ENCODE results near the gene RGS19. TPM values are rescaled to one million over a fixed set of nuclear protein-coding genes. Genes with fewer than 3 reads are reported as not detected.

RGS19 gene
- polyA plus RNA-seq, 1 of the 3 experiments (the other 2 are of a cell fraction): 20.5 TPM

DNA sequence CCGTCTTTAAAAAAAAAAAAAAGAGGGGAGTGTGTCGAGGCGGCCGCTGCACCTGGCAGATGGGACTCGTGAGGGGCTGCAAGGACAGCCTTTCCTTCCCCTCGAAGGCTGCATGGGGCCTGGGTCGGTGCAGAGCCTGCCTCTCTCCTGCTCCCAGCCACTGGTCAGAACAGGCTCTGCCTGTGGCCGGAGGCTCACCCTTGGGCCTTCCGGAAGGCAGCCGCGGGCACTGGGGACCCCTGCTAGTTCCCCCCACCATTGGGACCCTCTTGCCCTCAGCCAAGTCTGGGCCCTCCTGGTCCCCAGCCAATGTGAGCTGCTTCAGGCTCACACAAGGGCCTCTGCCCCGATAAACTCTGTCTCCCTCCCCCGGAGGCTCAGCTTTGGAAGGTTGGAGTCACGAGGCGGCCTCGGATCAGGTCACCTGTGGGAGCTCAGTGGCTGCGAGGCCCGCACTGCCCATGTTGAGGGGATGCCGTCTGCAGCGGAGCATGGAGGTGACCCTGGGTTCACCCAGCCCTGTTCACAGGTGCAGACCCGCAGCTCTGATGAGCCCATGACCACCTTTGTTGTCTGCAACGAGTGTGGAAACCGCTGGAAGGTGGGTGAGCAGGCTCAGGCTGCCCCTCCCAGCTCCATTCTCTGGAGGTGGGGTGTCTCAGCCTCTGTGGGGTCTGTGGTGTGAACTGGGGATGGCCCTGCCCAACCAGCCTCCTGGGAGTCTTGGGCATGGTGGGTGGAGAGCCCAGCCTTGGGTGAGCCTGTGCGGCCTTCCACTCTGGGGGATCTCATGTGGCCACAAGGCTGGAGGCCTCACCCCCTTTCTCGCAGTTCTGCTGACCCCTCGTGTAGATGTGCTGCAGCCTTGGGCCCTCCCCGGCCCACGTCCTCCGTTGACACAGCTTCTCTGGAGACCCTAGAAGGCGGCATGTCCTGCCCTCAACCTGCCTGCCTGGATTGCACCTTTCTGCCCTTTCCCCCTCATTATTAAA, 7.7 kb downstream of the RGS19 start:
- ChIA-PET CTCF (interaction anchor here (0.8 to 2.9 kb wide), 4 partner anchors 8 to 49 kb away, joined by 4 to 13 read pairs (median 7); partner anchors contain the start of genes OPRL1, RGS19 and TCEA2), POLR2A (no interaction called here)
- Histone ChIP-seq H3K79me2 (ENCODE audit: insufficient read depth) (no peaks in the 10 kb centered on the region), H3K36me3 (replicated peaks in 1 of 2; ENCODE audit: control insufficient read depth in 1 of 2, insufficient read depth in 2 of 2, low read length in 1 of 2) (peaks cover 0 to 17% of the 10 kb centered on the region in 2 experiments), H3K9me2 (no peaks in the 10 kb centered on the region), H3K27ac (ENCODE audit: low read depth in 2 of 2, low read length in 1 of 2) (no peak overlapping the region), H3K4me1 (ENCODE audit: control insufficient read depth in 1 of 2, insufficient read depth in 2 of 2, low read depth in 1 of 2, low read length in 1 of 2) (peaks cover 0 to 4% of the 10 kb centered on the region in 2 experiments; a peak in 1 of 4 replicates), H3K9ac (no peak overlapping the region), H3K4me2 (no peak overlapping the region), H2AFZ (ENCODE audit: low read depth) (no peak overlapping the region), H3K27me3 (ENCODE audit: insufficient read depth) (no peaks in the 10 kb centered on the region), H3K4me3 (ENCODE audit: low read depth in 2 of 2, low read length in 1 of 2) (no peak overlapping the region), H4K20me1 (ENCODE audit: insufficient read depth) (no peaks in the 10 kb centered on the region), H3K9me3 (no peaks in the 10 kb centered on the region), H3F3A (replicated peaks; ENCODE audit: insufficient read depth) (no peaks in the 10 kb centered on the region)
- 92% methylated on average over 15 of the region's 30 CpGs for WGBS (ENCODE audit: low lambda C conversion rate)
- TF ChIP-seq FOSL2 (IDR thresholded peaks at IDR 0.05; ENCODE audit: borderline replicate concordance, low read depth) (no peak), CHD2 (IDR thresholded peaks at IDR 0.05; ENCODE audit: low read length, partially characterized antibody) (no peak), ELF1 (IDR thresholded peaks at IDR 0.05) (no peak), MEF2A (IDR thresholded peaks at IDR 0.05; ENCODE audit: borderline replicate concordance, low read depth) (no peak), RXRA (IDR thresholded peaks at IDR 0.05; ENCODE audit: borderline replicate concordance, low read depth) (no peak), SIN3A (IDR thresholded peaks at IDR 0.05; ENCODE audit: borderline replicate concordance, low read depth, low read length) (no peak), RAD21 (IDR thresholded peaks at IDR 0.05; ENCODE audit: low read length) (no peak), TCF12 (IDR thresholded peaks at IDR 0.05) (no peak), NRF1 (IDR thresholded peaks at IDR 0.05; ENCODE audit: low read depth, low read length) (no peak)
- TF ChIP-seq, protein P1, sequence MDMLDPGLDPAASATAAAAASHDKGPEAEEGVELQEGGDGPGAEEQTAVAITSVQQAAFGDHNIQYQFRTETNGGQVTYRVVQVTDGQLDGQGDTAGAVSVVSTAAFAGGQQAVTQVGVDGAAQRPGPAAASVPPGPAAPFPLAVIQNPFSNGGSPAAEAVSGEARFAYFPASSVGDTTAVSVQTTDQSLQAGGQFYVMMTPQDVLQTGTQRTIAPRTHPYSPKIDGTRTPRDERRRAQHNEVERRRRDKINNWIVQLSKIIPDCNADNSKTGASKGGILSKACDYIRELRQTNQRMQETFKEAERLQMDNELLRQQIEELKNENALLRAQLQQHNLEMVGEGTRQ (IDR thresholded peaks at IDR 0.05; ENCODE audit: borderline replicate concordance, low read depth, low read length): no peak
- TF ChIP-seq, protein P2, sequence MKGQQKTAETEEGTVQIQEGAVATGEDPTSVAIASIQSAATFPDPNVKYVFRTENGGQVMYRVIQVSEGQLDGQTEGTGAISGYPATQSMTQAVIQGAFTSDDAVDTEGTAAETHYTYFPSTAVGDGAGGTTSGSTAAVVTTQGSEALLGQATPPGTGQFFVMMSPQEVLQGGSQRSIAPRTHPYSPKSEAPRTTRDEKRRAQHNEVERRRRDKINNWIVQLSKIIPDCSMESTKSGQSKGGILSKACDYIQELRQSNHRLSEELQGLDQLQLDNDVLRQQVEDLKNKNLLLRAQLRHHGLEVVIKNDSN (IDR thresholded peaks at IDR 0.05; ENCODE audit: borderline replicate concordance, low read depth): no peak
- TF ChIP-seq, protein P3, sequence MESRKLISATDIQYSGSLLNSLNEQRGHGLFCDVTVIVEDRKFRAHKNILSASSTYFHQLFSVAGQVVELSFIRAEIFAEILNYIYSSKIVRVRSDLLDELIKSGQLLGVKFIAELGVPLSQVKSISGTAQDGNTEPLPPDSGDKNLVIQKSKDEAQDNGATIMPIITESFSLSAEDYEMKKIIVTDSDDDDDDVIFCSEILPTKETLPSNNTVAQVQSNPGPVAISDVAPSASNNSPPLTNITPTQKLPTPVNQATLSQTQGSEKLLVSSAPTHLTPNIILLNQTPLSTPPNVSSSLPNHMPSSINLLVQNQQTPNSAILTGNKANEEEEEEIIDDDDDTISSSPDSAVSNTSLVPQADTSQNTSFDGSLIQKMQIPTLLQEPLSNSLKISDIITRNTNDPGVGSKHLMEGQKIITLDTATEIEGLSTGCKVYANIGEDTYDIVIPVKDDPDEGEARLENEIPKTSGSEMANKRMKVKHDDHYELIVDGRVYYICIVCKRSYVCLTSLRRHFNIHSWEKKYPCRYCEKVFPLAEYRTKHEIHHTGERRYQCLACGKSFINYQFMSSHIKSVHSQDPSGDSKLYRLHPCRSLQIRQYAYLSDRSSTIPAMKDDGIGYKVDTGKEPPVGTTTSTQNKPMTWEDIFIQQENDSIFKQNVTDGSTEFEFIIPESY (IDR thresholded peaks at IDR 0.05; ENCODE audit: borderline replicate concordance, low read depth): no peak
- TF ChIP-seq, protein P4, sequence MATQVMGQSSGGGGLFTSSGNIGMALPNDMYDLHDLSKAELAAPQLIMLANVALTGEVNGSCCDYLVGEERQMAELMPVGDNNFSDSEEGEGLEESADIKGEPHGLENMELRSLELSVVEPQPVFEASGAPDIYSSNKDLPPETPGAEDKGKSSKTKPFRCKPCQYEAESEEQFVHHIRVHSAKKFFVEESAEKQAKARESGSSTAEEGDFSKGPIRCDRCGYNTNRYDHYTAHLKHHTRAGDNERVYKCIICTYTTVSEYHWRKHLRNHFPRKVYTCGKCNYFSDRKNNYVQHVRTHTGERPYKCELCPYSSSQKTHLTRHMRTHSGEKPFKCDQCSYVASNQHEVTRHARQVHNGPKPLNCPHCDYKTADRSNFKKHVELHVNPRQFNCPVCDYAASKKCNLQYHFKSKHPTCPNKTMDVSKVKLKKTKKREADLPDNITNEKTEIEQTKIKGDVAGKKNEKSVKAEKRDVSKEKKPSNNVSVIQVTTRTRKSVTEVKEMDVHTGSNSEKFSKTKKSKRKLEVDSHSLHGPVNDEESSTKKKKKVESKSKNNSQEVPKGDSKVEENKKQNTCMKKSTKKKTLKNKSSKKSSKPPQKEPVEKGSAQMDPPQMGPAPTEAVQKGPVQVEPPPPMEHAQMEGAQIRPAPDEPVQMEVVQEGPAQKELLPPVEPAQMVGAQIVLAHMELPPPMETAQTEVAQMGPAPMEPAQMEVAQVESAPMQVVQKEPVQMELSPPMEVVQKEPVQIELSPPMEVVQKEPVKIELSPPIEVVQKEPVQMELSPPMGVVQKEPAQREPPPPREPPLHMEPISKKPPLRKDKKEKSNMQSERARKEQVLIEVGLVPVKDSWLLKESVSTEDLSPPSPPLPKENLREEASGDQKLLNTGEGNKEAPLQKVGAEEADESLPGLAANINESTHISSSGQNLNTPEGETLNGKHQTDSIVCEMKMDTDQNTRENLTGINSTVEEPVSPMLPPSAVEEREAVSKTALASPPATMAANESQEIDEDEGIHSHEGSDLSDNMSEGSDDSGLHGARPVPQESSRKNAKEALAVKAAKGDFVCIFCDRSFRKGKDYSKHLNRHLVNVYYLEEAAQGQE (IDR thresholded peaks at IDR 0.05; ENCODE audit: low read depth, low read length): no peak
- no peak for DNase-seq

Data from SK-N-SH (cell line).